ENCODE measurements around the gene PDPN.

DNA sequence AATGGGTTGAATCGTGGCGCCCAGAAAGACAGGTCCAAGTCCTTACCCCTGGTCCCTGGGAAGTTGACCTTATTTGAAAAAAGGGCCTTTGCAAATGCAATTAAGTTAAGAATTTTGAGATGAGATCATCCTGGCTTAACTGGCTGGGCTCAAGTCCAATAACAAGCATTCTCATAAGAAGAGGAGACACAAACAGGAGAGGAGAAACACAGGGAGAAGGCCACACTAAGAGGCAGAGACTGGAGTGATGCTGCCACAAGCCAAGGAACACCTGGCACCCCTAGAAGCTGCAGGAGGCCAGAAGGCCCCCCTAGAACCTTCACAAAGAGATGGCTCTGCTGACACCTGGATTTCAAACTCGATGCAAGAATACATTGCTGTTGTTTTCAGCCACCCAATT, 44.6 kb downstream of the PDPN start:
- no peak for TF ChIP-seq EZH2phosphoT487 (IDR thresholded peaks at IDR 0.05)
- TF ChIP-seq, protein P1, sequence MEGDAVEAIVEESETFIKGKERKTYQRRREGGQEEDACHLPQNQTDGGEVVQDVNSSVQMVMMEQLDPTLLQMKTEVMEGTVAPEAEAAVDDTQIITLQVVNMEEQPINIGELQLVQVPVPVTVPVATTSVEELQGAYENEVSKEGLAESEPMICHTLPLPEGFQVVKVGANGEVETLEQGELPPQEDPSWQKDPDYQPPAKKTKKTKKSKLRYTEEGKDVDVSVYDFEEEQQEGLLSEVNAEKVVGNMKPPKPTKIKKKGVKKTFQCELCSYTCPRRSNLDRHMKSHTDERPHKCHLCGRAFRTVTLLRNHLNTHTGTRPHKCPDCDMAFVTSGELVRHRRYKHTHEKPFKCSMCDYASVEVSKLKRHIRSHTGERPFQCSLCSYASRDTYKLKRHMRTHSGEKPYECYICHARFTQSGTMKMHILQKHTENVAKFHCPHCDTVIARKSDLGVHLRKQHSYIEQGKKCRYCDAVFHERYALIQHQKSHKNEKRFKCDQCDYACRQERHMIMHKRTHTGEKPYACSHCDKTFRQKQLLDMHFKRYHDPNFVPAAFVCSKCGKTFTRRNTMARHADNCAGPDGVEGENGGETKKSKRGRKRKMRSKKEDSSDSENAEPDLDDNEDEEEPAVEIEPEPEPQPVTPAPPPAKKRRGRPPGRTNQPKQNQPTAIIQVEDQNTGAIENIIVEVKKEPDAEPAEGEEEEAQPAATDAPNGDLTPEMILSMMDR (IDR thresholded peaks at IDR 0.05): no peak
- TF ChIP-seq EZH2 (IDR thresholded peaks at IDR 0.05): no peak
